ENCODE measurements around the gene PLEKHG2.

Gene PLEKHG2

GRCh38 chr19:39420769-39421168 lies 8.3 kb downstream of the PLEKHG2 start:
- no peak for DNase-seq

- DNase-seq, result no peak
Observed at GRCh38 chr19:39422020-39422419, 9.6 kb downstream of the PLEKHG2 start.

GRCh38 chr19:39423258-39424086 lies 11.0 kb downstream of the PLEKHG2 start:
- DNase-seq, result no peak

- no peak for DNase-seq
Observed at GRCh38 chr19:39424934-39425333, 12.5 kb downstream of the PLEKHG2 start.

GRCh38 chr19:39425744-39426143 lies 13.3 kb downstream of the PLEKHG2 start:
- DNase-seq, result no peak

GRCh38 chr19:39426170-39426569 lies 13.7 kb downstream of the PLEKHG2 start:
- DNase-seq, result no peak

- no peak for DNase-seq
Observed at GRCh38 chr19:39427707-39428106, 15.2 kb downstream of the PLEKHG2 start.

- peak; percentile 92 for DNase-seq
Observed at GRCh38 chr19:39428283-39429112, 16.0 kb downstream of the PLEKHG2 start.

GRCh38 chr19:39430675-39431593 lies 18.5 kb downstream of the PLEKHG2 start:
- DNase-seq, result peak; percentile 64

GRCh38 chr19:39432677-39433025 lies 20.2 kb downstream of the PLEKHG2 start:
- DNase-seq, result no peak

- DNase-seq, result no peak
Observed at GRCh38 chr19:39433480-39434079, 21.1 kb downstream of the PLEKHG2 start.

GRCh38 chr19:39434123-39435076 lies 21.9 kb downstream of the PLEKHG2 start:
- DNase-seq, result no peak

- DNase-seq, result peak; percentile 98
Observed at GRCh38 chr19:39435499-39436349, 23.3 kb downstream of the PLEKHG2 start, which contains the start of gene RPS16. TSS of gene RPS16 (minus strand) at chr19:39435949. CDS start at chr19:39435895, 54 bp downstream.

GRCh38 chr19:39436350-39436716 lies 23.9 kb downstream of the PLEKHG2 start:
- DNase-seq, result no peak

GRCh38 chr19:39438270-39438934 lies 25.9 kb downstream of the PLEKHG2 start:
- DNase-seq, result peak; percentile 39

- no peak for DNase-seq
Observed at GRCh38 chr19:39444598-39445195, 32.2 kb downstream of the PLEKHG2 start.

GRCh38 chr19:39445196-39446111 lies 33.0 kb downstream of the PLEKHG2 start, which contains the start of gene SUPT5H:
TSS of gene SUPT5H (plus strand) at chr19:39445582. CDS start at chr19:39445891, 309 bp downstream.
- DNase-seq, result peak; percentile 96

All from fibroblast of skin of right quadriceps (primary cell).